HUES48 (cell line): ENCODE results near the gene IGF2BP1.
"Not testable (repeated sequence)": the region's sequence is repeated elsewhere in the genome, so short reads cannot be mapped to it uniquely, and the experiment has no call there.

Experiments
- H3K27ac ChIP-seq: one replicate; pipeline ENCODE4 v1.7.0; 2013; ENCODE audit warnings: low read depth, low read length, inconsistent platforms
- H3K27me3 ChIP-seq: 2 replicates; pipeline ENCODE4 v1.6.1; 2013; ENCODE audit warnings: mild to moderate bottlenecking, low read length; ENCODE audit not compliant: control insufficient read depth, insufficient read depth
- H3K36me3 ChIP-seq: 2 replicates; pipeline ENCODE4 v1.6.1; 2013; ENCODE audit warnings: low read length; ENCODE audit not compliant: control insufficient read depth, insufficient read depth
- H3K4me1 ChIP-seq: 2 replicates; pipeline ENCODE4 v1.6.1; 2013; ENCODE audit warnings: mild to moderate bottlenecking, low read length; ENCODE audit not compliant: control insufficient read depth, insufficient read depth
- H3K4me3 ChIP-seq: 2 replicates; pipeline ENCODE4 v1.5.1; 2013; ENCODE audit warnings: mild to moderate bottlenecking, low read depth, low read length
- H3K9ac ChIP-seq: 2 replicates; pipeline ENCODE4 v1.6.1; 2013; ENCODE audit warnings: mild to moderate bottlenecking, low read depth, low read length, moderate library complexity
- H3K9me3 ChIP-seq: 2 replicates; pipeline ENCODE4 v1.6.1; 2013; ENCODE audit warnings: low read length; ENCODE audit not compliant: control insufficient read depth, insufficient read depth

The IGF2BP1 gene

GRCh38 chr17:49039518-49039917 is 42.3 kb downstream of the IGF2BP1 start:
- not testable (repeated sequence) for H3K9me3 ChIP-seq, H3K27ac ChIP-seq, H3K27me3 ChIP-seq, H3K4me1 ChIP-seq, H3K9ac ChIP-seq, H3K4me3 ChIP-seq
- H3K36me3 ChIP-seq: peaks cover 90% of the 10 kb centered on the region

- no peaks in the 10 kb centered on the region for H3K4me1 ChIP-seq
Observed at GRCh38 chr17:49041527-49041926, 44.3 kb downstream of the IGF2BP1 start.

GRCh38 chr17:49045376-49045775 is 48.2 kb downstream of the IGF2BP1 start:
- Histone ChIP-seq H3K36me3 (peaks cover 100% of the 10 kb centered on the region), H3K27me3 (no peaks in the 10 kb centered on the region), H3K4me1 (no peaks in the 10 kb centered on the region), H3K9me3 (no peaks in the 10 kb centered on the region), H3K27ac (no peak overlapping the region), H3K9ac (no peak overlapping the region), H3K4me3 (no peak overlapping the region)

More at GRCh38 chr17:49041527-49041926, 44.3 kb downstream of the IGF2BP1 start:
- Histone ChIP-seq H3K36me3 (peaks cover 98% of the 10 kb centered on the region), H3K4me3 (no peak overlapping the region), H3K27ac (no peak overlapping the region), H3K9me3 (no peaks in the 10 kb centered on the region), H3K9ac (no peak overlapping the region), H3K27me3 (no peaks in the 10 kb centered on the region)

GRCh38 chr17:49046912-49047311 is 49.7 kb downstream of the IGF2BP1 start:
- H3K9ac ChIP-seq: no peak overlapping the region

GRCh38 chr17:49049265-49049664 is 52.1 kb downstream of the IGF2BP1 start:
- peaks cover 21% of the 10 kb centered on the region for H3K4me1 ChIP-seq
- no peaks in the 10 kb centered on the region for H3K9me3 ChIP-seq
- peaks cover 100% of the 10 kb centered on the region for H3K36me3 ChIP-seq
- H3K27me3 ChIP-seq: no peaks in the 10 kb centered on the region
- H3K9ac ChIP-seq: no peak overlapping the region
- no peak overlapping the region for H3K4me3 ChIP-seq
- H3K27ac ChIP-seq: no peak overlapping the region

More at GRCh38 chr17:49046912-49047311, 49.7 kb downstream of the IGF2BP1 start:
- no peak overlapping the region for H3K4me3 ChIP-seq
- H3K9me3 ChIP-seq: no peaks in the 10 kb centered on the region
- peaks cover 100% of the 10 kb centered on the region for H3K36me3 ChIP-seq
- no peaks in the 10 kb centered on the region for H3K4me1 ChIP-seq
- H3K27me3 ChIP-seq: no peaks in the 10 kb centered on the region
- no peak overlapping the region for H3K27ac ChIP-seq

DNA sequence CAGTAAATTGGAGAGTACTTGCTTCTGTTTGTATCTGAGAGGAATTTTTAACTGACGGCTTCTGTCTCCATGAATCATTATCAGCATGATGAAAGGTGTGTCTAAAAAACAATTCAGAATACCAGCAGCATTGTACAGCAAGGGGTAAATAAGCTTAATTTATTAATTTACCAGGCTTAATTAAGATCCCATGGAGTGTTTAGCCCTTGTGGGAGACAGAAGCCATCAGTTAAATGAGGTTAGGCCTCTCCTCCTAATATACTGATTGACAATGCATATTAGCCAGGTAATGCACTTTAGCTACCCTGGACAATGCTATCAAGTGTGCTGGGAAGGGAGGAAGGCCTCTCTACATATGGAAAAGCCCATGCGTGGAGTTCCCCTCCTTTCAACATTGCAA is 53.4 kb downstream of the IGF2BP1 start:
- no peak overlapping the region for H3K9ac ChIP-seq
- H3K27ac ChIP-seq: peak overlapping the region; percentile 22
- no peaks in the 10 kb centered on the region for H3K27me3 ChIP-seq
- no peaks in the 10 kb centered on the region for H3K9me3 ChIP-seq
- peaks cover 30% of the 10 kb centered on the region for H3K4me1 ChIP-seq
- H3K4me3 ChIP-seq: no peak overlapping the region
- H3K36me3 ChIP-seq: peaks cover 93% of the 10 kb centered on the region

DNA sequence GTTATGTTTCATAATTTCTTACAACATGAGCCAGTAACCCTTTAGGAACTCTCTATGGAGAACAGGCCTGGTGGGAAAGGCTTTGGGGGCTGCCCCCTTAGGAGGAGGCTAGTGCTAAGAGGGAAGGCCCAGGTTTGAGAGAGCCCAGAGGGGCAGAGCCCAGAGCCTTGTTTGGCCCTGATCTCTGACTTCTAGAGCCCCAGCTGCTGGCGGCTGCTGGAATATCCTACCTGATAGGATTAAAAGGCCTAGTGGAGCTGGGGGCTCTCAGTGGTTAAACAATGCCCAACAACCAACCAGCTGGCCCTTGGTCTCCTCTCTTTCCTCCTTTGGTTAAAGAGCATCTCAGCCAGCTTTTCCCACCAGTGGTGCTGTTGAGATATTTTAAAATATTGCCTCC is 54.1 kb downstream of the IGF2BP1 start:
- no peak overlapping the region for H3K27ac ChIP-seq
- peaks cover 93% of the 10 kb centered on the region for H3K36me3 ChIP-seq
- H3K27me3 ChIP-seq: no peaks in the 10 kb centered on the region
- H3K9me3 ChIP-seq: no peaks in the 10 kb centered on the region
- H3K9ac ChIP-seq: no peak overlapping the region
- H3K4me3 ChIP-seq: no peak overlapping the region
- peaks cover 36% of the 10 kb centered on the region for H3K4me1 ChIP-seq

DNA sequence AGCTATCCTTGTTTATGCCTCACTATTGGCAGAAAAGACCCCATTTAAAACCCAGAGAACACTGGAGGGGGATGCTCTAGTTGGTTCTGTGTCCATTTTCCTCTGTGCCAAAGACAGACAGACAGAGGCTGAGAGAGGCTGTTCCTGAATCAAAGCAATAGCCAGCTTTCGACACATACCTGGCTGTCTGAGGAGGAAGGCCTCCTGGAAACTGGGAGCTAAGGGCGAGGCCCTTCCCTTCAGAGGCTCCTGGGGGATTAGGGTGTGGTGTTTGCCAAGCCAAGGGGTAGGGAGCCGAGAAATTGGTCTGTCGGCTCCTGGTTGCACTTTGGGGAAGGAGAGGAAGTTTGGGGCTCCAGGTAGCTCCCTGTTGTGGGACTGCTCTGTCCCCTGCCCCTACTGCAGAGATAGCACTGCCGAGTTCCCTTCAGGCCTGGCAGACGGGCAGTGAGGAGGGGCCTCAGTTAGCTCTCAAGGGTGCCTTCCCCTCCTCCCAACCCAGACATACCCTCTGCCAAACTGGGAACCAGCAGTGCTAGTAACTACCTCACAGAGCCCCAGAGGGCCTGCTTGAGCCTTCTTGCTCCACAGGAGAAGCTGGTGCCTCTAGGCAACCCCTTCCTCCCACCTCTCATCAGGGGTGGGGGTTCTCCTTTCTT is 56.1 kb downstream of the IGF2BP1 start:
- Histone ChIP-seq H3K36me3 (peaks cover 76% of the 10 kb centered on the region), H3K27me3 (no peaks in the 10 kb centered on the region), H3K4me1 (peaks cover 36% of the 10 kb centered on the region), H3K9ac (no peak overlapping the region), H3K27ac (peak overlapping the region; percentile 50), H3K4me3 (no peak overlapping the region), H3K9me3 (no peaks in the 10 kb centered on the region)

GRCh38 chr17:49054342-49055092 is 57.3 kb downstream of the IGF2BP1 start:
- Histone ChIP-seq H3K9me3 (no peaks in the 10 kb centered on the region), H3K9ac (no peak overlapping the region), H3K4me1 (peaks cover 36% of the 10 kb centered on the region), H3K27me3 (no peaks in the 10 kb centered on the region), H3K4me3 (no peak overlapping the region), H3K36me3 (peaks cover 64% of the 10 kb centered on the region), H3K27ac (peak overlapping the region; percentile 50)

- H3K9me3 ChIP-seq: no peaks in the 10 kb centered on the region
- H3K27ac ChIP-seq: no peak overlapping the region
- H3K36me3 ChIP-seq: peaks cover 55% of the 10 kb centered on the region
- no peaks in the 10 kb centered on the region for H3K27me3 ChIP-seq
- peaks cover 36% of the 10 kb centered on the region for H3K4me1 ChIP-seq
- H3K9ac ChIP-seq: no peak overlapping the region
- no peak overlapping the region for H3K4me3 ChIP-seq
Observed at GRCh38 chr17:49055181-49055927, 58.2 kb downstream of the IGF2BP1 start.

DNA sequence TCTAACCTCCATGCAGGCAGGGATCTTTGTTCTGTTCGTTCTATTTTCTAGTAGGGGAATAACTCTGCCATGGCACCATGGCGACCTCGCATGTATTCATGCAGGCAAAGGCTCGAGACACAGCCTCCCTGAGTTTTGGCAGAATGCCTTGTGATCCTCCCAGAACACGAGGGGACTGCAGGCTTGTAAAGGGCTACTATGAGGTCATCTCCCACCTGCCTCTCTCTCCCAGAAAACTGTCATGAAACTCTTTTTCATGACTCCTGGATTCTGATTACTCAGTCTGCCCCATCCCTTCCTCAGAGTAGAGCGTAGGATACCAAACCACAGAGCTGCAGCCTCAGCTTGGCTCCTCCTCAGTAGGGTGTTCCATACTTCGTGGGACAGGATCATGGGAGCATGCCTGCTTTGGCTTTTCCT is 64.3 kb downstream of the IGF2BP1 start:
- Histone ChIP-seq H3K9me3 (no peaks in the 10 kb centered on the region), H3K4me3 (no peak overlapping the region), H3K36me3 (0 out of 2 replicates have a peak, but pooled peaks cover under 1% of the 10 kb centered on the region), H3K9ac (no peak overlapping the region), H3K27me3 (no peaks in the 10 kb centered on the region), H3K4me1 (no peaks in the 10 kb centered on the region), H3K27ac (no peak overlapping the region)
